ENCODE measurements around the gene ZNF280B.
"Not testable (repeated sequence)": the region's sequence is repeated elsewhere in the genome, so short reads cannot be mapped to it uniquely, and the experiment has no call there.

DNA sequence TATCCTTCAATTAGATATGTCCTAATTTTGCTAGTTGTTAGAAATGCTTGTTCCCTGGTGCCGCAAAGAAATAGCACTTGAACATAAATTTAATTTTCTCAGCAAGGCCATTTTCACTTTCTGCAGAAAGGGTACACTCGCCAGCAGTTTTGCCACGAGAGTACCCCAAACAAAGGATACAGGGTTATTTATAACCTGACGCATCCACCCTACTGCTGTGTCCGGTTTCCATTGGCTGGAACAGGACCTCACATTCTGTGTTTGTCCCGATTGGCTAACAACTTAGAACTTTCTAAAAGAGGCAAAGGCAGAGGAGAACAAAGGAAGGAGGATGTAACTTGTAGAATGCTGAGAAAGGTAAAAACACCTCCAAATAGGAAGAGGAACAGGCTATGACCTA is 1.4 kb upstream of the ZNF280B start:
- TF ChIP-seq, protein P1, sequence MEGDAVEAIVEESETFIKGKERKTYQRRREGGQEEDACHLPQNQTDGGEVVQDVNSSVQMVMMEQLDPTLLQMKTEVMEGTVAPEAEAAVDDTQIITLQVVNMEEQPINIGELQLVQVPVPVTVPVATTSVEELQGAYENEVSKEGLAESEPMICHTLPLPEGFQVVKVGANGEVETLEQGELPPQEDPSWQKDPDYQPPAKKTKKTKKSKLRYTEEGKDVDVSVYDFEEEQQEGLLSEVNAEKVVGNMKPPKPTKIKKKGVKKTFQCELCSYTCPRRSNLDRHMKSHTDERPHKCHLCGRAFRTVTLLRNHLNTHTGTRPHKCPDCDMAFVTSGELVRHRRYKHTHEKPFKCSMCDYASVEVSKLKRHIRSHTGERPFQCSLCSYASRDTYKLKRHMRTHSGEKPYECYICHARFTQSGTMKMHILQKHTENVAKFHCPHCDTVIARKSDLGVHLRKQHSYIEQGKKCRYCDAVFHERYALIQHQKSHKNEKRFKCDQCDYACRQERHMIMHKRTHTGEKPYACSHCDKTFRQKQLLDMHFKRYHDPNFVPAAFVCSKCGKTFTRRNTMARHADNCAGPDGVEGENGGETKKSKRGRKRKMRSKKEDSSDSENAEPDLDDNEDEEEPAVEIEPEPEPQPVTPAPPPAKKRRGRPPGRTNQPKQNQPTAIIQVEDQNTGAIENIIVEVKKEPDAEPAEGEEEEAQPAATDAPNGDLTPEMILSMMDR (conservative IDR thresholded peaks at IDR 0.05; ENCODE audit: low read length): not testable (repeated sequence)
- TF ChIP-seq EZH2phosphoT487 (IDR thresholded peaks at IDR 0.05; ENCODE audit: borderline replicate concordance, low read depth, low read length): not testable (repeated sequence)

Data from OCI-LY7 (cell line).